ENCODE measurements around the gene ZNF664.

GRCh38 chr12:123928897-123929296 lies 44.1 kb upstream of the ZNF664 start:
- TF ChIP-seq CTCF (IDR thresholded peaks at IDR 0.05 in 8 of 11, conservative IDR thresholded peaks at IDR 0.05 in 3 of 11) (no peak), POLR2A (IDR thresholded peaks at IDR 0.05) (no peak)

Measured in spleen (tissue), 7 donors.